COLO668 (cell line): ENCODE results near the gene BNC2.

Source experiments
- DNase-seq: peaks from one replicate; lab custom pipeline; 2025; ENCODE audit not compliant: unreplicated experiment; lab: John Stamatoyannopoulos, UW

BNC2 gene

DNA sequence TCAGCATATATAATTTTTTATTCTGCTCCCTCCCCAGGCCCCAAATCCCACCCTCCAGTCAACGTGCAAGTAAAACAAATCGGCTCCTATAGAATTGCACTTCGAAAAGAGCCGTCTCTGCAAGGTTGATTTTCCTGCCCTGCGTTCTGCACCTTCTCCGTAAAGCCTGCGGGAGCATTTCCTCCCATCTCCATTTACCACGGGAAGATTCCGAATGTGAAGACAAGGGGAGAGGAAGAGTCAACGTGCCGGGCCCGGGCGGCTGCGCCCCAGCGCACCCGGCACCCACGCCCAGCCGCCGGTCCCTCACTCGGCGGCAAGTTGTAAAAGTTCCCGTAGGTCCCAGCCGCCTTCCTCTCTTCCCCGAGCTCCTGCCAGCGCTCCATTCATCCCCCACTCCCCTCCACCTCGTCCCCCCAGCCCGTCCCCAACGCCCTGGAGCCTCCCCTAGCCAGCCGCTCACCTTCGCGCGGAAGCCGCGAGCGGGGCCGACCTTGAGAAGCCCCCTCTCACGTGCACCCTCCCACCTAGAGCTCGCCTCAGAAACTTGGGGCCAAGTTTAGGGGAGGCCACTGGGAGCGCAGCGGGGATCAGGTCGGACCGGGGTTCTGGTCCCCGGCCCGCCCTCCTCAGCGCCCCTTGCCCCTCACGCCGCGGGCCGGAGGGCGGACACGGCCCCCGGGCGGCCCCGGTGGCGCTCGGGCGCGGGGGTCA is 431 bp downstream of the BNC2 start:
- DNase-seq, result peak; percentile 22

DNA sequence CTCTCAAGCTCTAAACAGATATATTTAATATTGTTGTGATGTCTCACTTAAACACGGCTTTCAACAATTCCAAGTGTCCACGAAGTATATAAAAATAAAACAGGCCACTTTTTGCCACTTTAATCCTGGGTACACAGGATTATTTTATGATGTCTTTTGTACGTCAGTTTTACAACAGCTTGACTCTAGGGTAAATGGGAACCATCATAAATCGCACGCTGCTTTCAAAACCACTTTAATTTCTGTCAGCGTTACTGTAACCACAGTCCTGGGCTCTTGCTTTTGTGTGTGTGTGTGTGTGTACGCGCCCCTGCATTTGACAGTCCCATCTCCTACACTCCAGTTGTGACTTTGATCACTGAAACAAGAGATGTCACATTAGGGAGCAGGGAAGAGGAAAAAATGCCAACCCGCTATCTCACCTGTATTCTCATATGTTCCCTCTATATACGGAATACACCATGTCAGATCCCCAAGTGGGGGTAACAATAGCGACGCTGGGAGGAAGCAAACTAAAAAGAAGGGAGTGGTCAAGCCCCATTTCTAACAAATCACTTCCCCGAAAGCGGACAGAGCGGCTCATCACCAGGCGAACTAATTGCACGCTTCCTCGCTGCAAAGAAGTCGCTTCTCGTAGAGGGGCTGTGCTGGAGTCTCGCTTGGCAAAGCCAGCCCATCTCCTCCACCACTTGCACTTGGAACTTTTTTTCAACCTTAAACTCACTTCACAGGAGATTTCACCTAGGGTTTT is 1.2 kb downstream of the BNC2 start:
- DNase-seq, result no peak

DNA sequence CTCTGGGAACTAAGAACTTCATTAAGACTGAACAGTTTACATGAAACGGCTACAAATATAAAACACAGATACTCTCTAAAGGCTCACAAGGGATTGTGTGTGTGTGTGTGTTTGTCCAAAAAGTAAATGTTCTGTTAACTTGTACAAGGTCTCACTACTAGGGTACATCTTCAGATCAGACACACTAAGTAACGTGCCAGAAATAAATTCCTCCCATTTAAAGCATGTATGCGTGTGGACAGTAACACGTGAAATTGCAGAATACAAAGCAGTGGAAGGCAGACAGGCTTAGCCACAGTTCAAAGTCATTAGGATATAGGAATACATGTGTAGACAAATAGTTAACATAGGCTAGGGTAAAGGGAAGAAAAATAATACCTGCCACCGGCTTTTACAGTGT is 1.8 kb downstream of the BNC2 start:
- DNase-seq, result no peak

DNA sequence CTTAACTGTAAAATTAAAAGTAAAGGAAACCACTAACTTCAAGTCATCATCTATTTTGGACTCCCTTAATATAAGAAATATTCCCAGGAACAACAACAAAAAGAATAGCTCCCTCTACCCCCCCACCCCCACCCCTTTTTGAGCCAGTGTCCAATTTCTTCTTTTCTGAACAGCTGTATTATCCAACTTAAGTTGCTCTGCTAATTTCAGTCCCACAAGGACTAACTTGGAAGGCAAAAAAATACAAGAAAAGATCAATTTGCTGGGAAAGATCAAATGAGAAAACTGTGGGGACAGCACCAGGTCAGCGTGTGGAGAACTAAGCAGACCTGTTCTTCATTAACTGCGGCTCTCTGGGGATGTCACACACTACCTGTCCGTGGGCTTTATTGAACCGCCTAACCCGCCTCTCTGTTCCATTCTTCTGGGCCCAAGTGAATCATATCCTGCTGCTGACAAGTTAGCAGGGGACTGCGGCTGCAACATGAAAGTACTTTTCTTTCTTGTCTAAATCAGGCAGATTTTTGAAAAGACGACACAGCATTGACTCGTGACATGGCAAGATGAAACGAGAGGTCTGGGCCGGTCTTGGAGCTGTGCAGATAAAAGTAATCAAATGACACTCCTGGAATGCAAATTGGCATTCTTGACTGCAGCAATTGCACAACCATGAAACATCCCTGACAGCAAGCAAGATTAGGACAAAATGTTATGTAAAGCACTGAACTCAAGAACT is 2.7 kb downstream of the BNC2 start:
- DNase-seq, result no peak

DNA sequence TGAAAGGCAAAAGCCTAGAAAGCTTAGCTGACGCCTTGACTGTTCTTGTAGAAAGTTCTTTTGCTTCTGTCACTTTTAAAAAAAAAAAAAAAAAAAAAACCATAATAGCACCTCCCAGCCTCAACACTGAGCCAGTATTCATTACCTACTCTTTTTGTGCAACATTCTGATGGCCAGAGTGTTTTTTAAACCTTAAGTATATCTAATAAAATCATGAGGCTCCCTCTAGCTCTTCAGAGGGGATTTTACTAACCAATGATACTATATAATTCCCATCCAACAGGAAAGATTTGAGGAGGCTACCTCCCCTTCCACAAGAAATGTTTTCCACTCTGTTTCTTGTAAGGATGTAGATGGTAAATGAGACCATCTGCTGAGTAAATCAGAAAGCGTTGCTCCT is 3.9 kb downstream of the BNC2 start:
- no peak for DNase-seq

DNA sequence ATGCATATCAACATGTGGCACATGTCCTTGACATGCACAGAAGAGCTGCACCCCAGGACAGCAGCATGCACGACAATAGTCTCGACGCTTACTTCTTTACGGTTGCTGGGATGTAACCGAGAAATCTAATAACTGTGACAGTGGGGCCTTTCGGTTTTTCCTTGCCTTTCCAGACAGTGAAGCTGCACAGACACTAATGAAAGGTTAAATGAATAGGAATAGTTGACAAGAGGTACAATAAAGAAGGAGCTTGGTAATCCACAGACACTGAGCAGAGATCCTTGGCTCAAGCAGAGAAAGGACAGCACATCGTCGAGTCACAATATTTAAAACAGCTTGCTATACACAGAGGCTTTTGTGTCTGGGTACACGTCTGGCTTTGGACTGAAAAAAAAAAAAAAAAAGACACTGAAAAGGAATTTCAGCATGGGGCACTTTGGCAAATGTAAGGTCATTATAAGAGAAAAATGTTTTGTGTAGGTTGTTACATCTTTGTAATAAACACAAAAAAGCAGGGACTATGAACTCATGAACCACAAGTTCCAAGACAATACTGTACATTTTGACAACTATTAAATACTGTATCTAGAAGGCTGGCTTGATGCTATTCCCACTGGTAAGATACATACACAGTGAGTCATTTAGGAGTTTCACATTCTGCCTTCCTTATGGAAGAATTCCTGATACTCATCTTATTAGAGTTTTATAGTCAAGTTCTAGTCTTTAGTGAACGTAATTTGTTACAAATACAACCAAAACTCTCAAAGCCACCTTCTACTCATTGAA is 5.6 kb downstream of the BNC2 start:
- DNase-seq, result no peak

DNA sequence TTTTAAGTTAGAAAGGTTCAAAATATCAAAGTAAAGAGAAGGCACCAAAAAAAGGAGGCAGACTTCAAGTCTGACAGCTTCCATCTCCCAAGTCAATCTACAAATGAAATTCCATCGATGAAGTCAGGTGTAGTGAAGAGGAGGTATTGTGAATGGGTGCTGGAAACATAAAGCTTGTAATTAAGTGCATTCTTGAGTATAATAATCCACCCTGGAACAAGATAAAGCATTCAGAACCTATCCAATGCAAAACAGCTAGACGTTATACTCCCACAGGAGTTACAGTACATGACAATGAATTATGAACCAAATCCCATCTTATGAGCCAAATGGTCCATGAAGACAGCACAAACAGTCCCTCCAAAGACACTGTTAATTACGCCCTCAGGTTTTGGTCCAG is 22.3 kb downstream of the BNC2 start:
- DNase-seq, result no peak

DNA sequence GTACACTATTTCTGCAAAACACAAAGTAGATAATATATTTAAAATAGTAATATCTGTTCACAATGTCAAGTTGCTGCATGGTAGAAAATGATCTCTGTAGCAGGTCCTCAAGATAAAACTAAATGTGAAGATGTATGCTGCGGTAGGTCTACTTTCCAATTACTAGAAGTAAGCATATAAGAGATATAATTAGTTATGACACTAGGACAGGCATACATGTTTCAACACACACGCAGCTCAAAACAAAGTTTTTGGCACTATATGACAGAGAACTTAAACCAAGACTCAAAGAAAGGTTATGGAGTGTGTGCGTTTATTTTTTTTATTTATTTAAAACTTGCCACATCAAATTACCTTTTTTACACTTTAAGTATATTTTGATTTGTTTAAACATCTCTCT is 23.5 kb downstream of the BNC2 start:
- no peak for DNase-seq

DNA sequence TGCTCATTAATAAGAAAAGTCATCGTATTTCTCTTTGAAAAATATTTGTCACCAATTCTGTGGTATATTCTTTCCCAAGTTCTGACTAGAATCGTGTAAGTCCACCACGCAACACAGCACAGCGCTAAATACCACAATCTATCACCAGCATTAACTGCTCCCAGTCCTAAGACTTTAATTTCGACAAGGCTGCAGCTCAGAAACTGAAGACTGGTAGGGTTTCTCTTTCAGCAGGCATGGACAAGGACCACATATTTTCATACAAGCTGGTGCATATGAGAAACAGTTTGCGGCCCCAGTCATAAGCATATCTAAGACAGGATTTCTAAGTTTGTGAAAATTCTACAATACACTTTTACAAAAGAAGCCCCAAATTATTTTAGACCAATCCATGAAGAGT is 24.1 kb downstream of the BNC2 start:
- no peak for DNase-seq

DNA sequence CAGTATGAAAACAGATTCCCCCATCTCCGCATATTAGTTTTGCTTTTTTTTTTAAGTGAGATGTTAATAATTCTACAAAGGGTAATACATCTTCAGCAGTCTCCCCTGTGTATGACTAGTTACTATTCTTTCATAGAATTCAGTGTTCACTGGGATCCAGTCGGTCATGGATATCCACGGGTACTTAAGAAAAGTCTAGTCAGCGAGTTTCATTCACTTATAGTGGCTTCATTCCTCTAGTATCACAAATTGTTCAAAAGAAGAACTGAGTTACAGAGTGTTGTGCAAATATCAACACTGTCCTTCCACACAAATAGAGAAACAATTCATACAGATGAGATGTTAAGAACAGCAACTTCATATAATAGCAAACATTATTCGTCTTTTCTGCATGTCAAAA is 35.7 kb downstream of the BNC2 start:
- DNase-seq, result no peak

DNA sequence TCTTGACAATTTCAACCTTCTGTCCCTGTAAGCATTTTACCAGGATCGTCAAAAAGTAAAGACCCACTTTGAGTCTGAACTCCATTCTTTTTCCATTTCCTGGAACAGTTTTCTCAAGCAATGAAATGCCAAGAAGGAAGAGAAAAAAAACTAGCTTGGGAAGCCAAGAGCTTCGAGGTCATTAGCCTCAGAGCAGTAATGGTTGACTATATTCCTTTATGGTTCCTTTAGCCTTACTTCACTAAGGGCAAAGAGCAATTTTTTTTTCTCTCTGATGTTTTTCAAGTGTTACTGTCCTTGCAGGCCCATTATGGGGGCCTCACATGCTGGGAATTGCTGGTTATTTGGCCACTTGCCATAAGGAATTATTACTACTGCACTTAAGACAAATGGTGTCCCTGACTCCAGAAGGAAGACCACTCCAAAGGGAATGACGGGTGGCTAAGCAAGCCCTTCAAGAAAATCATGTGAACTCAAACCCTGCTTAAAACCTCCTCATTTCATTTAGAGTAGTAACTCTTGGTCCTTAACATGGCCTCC is 37.1 kb downstream of the BNC2 start:
- no peak for DNase-seq

DNA sequence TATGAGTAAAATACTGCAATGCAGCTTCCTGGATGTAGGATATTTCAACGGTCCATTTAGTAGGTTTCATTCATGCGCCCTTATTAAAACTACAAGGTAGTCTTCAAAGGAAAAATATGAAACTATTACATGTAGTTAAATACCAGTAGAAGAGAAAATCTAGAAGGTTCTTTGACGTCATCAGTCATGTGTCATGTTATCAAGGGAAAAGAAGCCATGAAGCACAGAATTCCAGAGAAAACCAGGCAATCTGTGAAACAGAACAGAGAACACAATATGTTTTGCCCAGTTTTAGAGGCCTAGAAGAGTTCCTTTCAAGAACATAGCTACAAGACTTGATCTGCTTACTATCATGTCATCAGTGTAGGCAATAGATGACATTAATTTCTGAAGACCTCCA is 38.4 kb downstream of the BNC2 start:
- DNase-seq, result no peak

DNA sequence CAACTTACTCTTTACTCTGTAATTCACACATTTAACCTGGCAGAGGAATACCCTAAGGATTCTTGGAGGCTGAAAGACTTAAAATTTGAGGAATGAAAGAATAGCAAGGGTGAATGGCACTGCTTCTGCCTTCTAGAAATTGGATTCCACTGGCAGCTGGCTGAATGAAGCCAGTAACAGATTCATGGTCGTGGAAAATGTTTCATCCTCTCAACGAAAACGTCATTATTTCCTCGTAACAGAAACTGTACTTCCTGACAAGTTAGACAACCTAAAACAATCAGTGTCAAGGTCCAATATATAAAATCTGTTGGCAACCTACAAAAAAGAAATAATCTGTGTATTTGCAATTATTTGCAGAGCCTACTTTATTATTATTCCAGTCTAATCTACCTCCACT is 39.7 kb downstream of the BNC2 start:
- no peak for DNase-seq

DNA sequence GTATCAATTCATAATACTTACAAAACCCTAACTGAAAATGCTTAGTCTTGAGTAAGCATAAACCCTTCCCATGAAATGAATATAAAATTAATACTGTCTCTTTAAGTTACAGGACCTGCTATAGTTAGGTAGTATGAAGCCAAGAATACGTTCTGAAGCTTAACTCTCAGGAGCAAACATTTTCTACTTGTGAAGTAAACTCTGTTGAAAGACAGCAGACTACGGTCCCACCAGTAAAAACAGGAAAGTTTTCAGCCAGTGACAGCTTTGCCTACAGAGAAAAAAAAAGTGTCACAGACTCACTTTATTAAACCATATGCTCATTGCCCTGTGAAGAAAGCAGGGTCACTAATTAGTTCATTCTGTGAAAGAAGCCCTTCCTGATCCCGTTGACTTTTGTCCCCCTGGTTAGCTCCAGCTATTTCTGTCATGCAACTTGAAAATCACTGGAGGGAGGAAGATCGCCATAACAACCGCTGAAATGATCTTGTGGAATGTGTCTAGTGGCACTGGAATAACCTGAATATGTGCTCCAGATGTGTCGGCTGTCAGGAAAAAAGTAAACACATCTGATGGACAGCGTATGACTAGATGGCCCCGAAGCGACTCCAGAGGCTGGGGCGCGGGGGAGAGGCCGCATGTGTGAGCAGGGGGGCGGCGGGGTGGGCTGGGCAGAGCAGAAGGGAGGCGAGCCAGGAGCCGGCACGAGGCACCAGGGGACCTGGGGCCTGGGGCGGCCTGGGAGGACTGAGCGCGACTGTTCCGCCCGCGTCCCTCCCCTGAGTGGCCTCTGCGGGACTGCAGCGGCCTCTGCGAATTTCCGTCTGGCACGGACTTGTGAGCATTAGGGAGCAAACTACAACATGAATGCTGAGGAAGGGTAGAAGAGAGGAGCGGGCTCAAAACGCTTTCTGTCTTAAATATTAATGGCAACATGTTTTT is 41.9 kb downstream of the BNC2 start:
- DNase-seq, result no peak

DNA sequence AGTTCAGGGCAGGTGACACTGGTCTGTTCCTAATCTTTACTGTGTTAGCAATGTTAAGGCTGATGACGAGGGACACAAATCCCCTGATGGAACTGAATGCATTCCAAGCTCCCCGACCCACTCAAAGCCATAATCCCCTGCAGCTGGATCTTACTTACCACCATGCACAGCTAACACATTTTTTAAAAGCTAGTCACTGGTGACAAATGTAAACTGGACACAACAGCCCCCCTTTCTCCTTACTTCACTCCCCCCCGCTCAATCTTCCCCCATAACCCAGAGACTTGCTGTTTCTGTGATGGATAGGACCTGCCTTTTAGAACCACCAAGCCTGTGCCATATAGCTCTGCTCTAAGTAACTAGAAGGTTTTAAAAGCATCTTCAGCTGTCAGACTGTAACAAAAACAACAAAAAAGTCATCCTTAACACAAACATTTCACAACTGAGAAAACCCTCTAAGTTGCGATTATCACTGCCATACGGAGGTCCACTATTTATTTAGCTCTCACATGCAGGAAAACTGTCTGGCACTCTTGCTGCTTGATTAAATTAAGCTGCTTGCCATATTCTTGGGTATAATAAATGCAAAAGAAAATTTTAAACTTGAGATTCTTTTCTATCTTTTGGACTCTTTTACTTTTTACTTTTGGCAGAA is 44.4 kb downstream of the BNC2 start:
- no peak for DNase-seq

DNA sequence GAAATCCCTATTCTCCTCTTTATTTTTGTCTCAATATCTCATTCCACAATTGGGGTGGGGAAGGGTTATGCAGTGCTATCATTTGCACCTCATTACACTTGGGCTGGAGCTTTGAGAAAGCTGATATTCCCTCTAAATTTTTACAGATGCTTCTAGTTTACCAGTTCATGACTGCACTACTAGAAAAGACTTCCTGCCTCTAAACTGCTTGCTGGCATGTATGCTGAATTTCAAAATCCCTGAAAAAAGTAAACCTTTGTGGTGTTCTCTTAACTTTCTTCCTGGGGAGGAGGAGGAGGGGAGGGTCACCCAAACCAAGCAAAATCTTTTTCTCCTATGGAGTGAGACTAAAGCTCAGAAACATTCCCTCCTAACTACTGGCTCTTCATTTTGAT is 45.1 kb downstream of the BNC2 start:
- DNase-seq, result no peak

DNA sequence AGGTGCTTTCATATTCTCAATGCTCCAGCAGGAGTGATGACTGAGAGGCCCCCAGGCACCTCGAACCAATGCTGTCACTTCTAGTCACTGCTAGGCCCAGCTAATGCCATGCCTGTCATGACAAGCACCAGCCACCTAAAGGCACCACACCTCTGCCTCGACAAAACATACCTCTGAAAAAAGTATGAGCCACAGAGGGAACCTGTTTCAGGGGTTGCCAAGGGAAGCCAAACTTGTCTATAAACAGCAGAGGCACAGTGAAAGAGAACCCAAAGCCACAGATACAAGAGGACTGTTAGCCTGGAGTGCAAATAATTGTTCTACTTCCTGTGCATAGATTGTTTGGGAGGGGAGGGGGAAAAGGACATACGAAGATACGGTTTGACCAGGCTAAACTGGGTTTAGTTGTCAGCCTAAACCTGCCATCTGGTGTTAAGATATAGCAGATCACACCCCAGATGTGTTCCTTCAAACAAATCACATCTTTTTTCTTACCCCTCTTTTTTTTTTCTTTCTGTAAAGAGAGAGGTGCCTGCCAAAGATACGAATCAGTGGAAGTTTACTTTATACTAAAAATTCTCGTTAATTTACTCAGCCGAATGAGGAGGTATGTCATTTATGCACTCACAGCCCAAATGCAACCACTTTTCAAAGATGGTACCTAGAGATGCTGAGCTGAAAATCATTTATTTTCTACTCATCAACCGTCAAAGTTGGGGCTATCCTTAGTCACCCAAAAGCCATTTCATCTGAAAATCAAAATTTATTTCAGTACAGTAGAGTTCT is 45.7 kb downstream of the BNC2 start:
- DNase-seq, result peak; percentile 20

DNA sequence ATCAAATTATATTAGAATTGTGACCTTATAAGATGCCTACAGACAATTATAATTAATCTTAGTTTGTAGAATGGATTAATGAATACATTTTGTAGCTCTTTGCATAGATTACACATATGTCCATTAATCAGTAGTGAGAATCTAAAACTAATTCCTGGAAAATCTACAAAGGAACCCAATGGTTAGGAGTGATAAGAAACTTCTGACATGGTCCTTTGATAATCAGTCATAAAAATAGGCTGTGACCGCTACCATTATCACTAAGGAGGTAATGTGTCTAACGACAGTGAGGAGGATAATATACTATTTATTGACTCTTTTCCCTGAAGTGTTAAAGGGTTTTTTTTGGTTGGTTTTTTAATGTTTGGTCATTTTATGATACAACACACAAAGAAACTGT is 46.6 kb downstream of the BNC2 start:
- DNase-seq, result no peak

DNA sequence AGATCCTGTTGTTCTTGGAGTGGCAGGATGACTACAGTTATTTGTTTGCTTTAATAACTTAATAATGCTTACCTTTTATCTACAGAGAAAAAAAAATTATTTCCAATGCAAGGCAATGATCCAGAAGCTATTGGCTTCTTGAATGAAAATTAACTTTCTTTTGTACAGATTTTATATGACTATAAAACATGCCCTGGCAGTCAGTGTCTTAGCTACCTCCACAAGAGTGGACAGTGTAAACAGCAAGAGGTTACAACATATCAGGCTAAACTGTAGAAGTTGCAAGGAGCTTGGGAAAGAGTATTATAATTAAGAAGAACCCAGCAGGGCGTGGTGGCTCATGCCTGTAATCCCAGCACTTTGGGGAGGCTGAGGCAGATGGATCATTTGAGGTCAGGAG is 49.1 kb downstream of the BNC2 start:
- DNase-seq, result no peak
